GM18861 (cell line): ENCODE measurements around the gene NEUROD1.

Experiments used
- ATAC-seq: cut with Tn5 transposase; IDR thresholded peaks from one replicate; pipeline ENCODE4 v1.9.1; 2021; ENCODE audit not compliant: unreplicated experiment

Gene NEUROD1

GRCh38 chr2:181643151-181643550 is 37.2 kb downstream of the NEUROD1 start:
- no peak for ATAC-seq

- no peak for ATAC-seq
Observed at GRCh38 chr2:181642086-181642485, 38.2 kb downstream of the NEUROD1 start.

- ATAC-seq, result no peak
Observed at GRCh38 chr2:181639686-181640085, 40.6 kb downstream of the NEUROD1 start.

- ATAC-seq, result peak; percentile 64
Observed at GRCh38 chr2:181632733-181633401, 47.5 kb downstream of the NEUROD1 start.

- no peak for ATAC-seq
Observed at GRCh38 chr2:181628590-181629585, 51.4 kb downstream of the NEUROD1 start.

GRCh38 chr2:181627545-181627944 is 52.8 kb downstream of the NEUROD1 start:
- no peak for ATAC-seq

- no peak for ATAC-seq
Observed at GRCh38 chr2:181626671-181627070, 53.6 kb downstream of the NEUROD1 start.
